Suprapubic skin (tissue), 4 donors: ENCODE measurements around the gene JMJD1C. TPM values are rescaled to one million over a fixed set of nuclear protein-coding genes. Genes with fewer than 3 reads are reported as not detected.

Experiments used
- DNase-seq, 2 donors: peaks; one replicate each; pipeline ENCODE4 v3.0.0-alpha.2; 2019; ENCODE audit warnings: low spot score in 2 of 2
- H3K27ac ChIP-seq: fragments of 200-600 bp; sonication (generic); one replicate; pipeline ENCODE4 v1.5.1; 2019
- H3K27me3 ChIP-seq: fragments of 200-600 bp; sonication (generic); one replicate; pipeline ENCODE4 v1.5.1; 2019
- H3K36me3 ChIP-seq: fragments of 200-600 bp; sonication (generic); one replicate; pipeline ENCODE4 v1.5.1; 2019
- H3K4me1 ChIP-seq: fragments of 200-600 bp; sonication (generic); one replicate; pipeline ENCODE4 v1.5.1; 2019
- H3K4me3 ChIP-seq: fragments of 200-600 bp; sonication (generic); one replicate; pipeline ENCODE4 v1.5.1; 2019; ENCODE audit warnings: mild to moderate bottlenecking
- H3K9me3 ChIP-seq: fragments of 200-600 bp; sonication (generic); one replicate; pipeline ENCODE4 v1.5.1; 2019
- EP300 ChIP-seq: sonication (generic); formaldehyde crosslinking; IDR thresholded peaks from one replicate; pipeline ENCODE4 v1.6.1; 2017; ENCODE audit warnings: antibody characterized with exemption
- POLR2A ChIP-seq, 2 donors: fragments of 450-650 bp; IDR thresholded peaks; one replicate each; pipeline ENCODE4 v1.6.1; 2017; ENCODE audit warnings: antibody characterized with exemption in 2 of 2, mild to moderate bottlenecking in 2 of 2, moderate library complexity in 2 of 2
- POLR2AphosphoS5 ChIP-seq, 3 donors: sonication (generic); formaldehyde crosslinking; IDR thresholded peaks; one replicate each; pipeline ENCODE4 v1.6.1; 2017; ENCODE audit warnings: antibody characterized with exemption in 3 of 3
- WGBS: methylation state at CpG from one replicate; pipeline ENCODE4 v1.1.5; 2018; 5-methylcytosine and 5-hydroxymethylcytosine counted together
- total RNA-seq, 4 donors: library from RNA; depleted of rRNA; stranded (reverse); fragments of >200 nt; gene quantifications; one replicate each; pipeline ENCODE4 v1.1.0, GENCODE V29; 2016
- TF ChIP-seq, protein P1 (sequence below), 2 donors: fragments of 200-600 bp in 1 of 2; fragments of 450-650 bp in 1 of 2; sonication (generic) in 1 of 2; IDR thresholded peaks; one replicate each; pipeline ENCODE4 v1.5.1; 2016 to 2019; ENCODE audit warnings: antibody characterized with exemption in 2 of 2, mild to moderate bottlenecking in 1 of 2, moderate library complexity in 1 of 2

JMJD1C gene
- total RNA-seq, 4 donors from 2014 or later, result 78.6 to 127 (median 97.5) TPM

GRCh38 chr10:63140077-63140476, 325.7 kb downstream of the JMJD1C start:
- no peaks in the 10 kb centered on the region for H3K9me3 ChIP-seq
- no peak overlapping the region for H3K27ac ChIP-seq
- peaks cover 6% of the 10 kb centered on the region for H3K36me3 ChIP-seq
- H3K4me3 ChIP-seq, result no peak overlapping the region
- peaks cover 22% of the 10 kb centered on the region for H3K4me1 ChIP-seq
- TF ChIP-seq, protein P1, sequence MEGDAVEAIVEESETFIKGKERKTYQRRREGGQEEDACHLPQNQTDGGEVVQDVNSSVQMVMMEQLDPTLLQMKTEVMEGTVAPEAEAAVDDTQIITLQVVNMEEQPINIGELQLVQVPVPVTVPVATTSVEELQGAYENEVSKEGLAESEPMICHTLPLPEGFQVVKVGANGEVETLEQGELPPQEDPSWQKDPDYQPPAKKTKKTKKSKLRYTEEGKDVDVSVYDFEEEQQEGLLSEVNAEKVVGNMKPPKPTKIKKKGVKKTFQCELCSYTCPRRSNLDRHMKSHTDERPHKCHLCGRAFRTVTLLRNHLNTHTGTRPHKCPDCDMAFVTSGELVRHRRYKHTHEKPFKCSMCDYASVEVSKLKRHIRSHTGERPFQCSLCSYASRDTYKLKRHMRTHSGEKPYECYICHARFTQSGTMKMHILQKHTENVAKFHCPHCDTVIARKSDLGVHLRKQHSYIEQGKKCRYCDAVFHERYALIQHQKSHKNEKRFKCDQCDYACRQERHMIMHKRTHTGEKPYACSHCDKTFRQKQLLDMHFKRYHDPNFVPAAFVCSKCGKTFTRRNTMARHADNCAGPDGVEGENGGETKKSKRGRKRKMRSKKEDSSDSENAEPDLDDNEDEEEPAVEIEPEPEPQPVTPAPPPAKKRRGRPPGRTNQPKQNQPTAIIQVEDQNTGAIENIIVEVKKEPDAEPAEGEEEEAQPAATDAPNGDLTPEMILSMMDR (IDR thresholded peaks at IDR 0.05), result no peak
- no peak for TF ChIP-seq POLR2AphosphoS5 (IDR thresholded peaks at IDR 0.05)
- no peak for TF ChIP-seq EP300
- WGBS, result 88% methylated on average over 3 of the region's 3 CpGs
- DNase-seq, result no peak
- H3K27me3 ChIP-seq, result no peaks in the 10 kb centered on the region

DNA sequence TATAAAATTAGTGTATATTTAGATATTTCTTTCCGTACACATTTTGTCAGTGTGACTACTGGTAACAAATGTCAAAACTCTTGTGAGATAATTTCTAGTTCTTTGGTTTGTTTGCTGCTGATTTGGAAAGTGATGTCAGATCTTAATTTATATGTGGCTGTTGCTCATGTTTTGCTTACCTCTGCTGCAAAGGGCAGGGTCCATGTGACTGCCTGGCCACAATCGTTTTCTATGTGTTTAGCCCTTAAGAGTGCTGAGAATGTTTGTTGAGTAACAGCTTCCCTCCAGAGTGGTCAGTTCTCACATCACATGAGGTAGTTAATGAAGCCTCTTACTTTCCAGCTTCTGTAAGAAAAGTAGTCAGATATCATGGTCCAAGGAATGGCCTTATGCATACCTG, 328.5 kb downstream of the JMJD1C start:
- no peaks in the 10 kb centered on the region for H3K9me3 ChIP-seq
- H3K36me3 ChIP-seq, result peaks cover 6% of the 10 kb centered on the region
- H3K27ac ChIP-seq, result no peak overlapping the region
- no peak for TF ChIP-seq EP300
- TF ChIP-seq POLR2AphosphoS5 (IDR thresholded peaks at IDR 0.05), result no peak
- TF ChIP-seq POLR2A (IDR thresholded peaks at IDR 0.05), result no peak
- TF ChIP-seq, protein P1 (IDR thresholded peaks at IDR 0.05), result no peak
- H3K4me1 ChIP-seq, result peaks cover 32% of the 10 kb centered on the region
- no peak overlapping the region for H3K4me3 ChIP-seq
- no peak for DNase-seq
- H3K27me3 ChIP-seq, result no peaks in the 10 kb centered on the region
- WGBS, result 78% methylated on average over 2 of the region's 2 CpGs

DNA sequence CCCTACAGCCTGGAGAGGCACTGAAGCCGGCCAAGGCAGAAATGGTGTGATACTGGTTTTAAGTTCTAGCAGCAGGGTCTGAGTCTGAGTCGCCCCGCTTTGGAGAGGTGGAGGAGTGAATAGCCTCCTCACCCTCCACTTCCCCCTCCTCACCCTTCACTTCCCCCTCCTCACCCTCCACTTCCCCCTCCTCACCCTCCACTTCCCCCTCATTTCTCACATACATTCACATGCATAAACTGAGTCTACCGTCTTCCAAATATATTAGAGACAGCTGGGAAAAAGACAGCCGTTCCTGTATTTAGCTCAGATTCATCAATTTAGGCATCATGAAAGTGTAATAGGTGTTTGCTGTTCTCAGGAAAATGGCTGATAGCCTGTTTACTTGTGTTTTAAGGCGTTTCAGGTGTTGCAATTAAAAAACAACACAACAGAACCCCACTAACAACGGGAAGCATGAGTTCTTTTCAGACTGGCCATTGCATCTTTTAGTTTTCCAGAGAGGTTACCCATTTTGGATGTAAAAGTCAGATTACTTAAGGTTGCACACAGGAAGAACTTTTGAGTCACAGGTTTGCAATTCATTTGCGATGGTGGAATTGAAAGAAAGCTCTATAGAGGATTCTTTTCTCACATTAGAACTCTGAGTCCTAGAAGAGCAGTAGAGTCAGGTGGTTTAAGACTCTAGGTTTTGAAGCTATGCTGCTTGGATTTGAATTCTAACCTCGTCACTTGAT, 331.8 kb downstream of the JMJD1C start:
- peak overlapping the region; percentile 95 for H3K27ac ChIP-seq
- H3K4me3 ChIP-seq, result peak overlapping the region; percentile 82
- H3K4me1 ChIP-seq, result peaks cover 32% of the 10 kb centered on the region
- TF ChIP-seq EP300 (no peak), POLR2AphosphoS5 (IDR thresholded peaks at IDR 0.05) (no peak), POLR2A (IDR thresholded peaks at IDR 0.05) (no peak)
- TF ChIP-seq, protein P1 (IDR thresholded peaks at IDR 0.05), result no peak
- 7% methylated on average over 9 of the region's 9 CpGs for WGBS
- peak in 1 of 2 donors; percentile 81 for DNase-seq
- H3K9me3 ChIP-seq, result no peaks in the 10 kb centered on the region
- no peaks in the 10 kb centered on the region for H3K27me3 ChIP-seq
- H3K36me3 ChIP-seq, result no peaks in the 10 kb centered on the region

DNA sequence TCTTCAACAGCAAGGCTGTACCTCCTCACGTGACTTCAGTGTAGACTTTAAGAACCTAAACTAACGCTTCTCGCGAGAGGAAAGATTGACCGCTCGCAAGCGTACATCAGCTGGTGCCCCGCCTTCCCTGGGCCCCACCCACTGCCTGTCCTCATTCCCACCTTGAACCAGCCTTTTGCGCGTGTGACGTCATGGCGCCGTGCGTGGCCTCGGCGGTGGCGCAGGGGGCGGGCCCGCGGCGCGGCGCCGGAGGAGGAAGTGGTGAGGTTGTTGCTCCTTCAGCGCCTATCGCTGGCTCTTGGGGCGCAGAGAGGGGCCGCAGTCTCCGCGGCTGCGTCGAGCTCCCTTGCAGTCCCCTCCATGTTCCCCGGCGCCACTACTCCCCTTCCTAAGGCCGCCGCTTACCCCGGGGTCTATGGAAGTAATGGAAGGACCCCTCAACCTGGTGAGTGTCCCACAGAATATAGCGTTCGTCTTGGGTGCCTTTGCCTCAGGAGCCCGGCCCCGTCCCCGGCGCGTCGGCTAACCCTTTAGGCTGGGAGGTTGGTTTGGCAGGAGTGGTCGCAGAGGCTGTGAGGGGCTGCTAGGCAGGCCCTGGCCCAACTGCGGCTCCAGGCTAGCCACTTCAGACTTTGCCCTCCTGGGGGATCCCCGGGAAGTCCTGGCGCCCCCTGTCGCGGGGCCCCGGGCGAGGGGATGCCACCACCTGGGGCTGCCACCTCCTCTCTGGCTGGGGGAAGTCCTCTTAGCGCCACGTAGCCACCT, 332.5 kb downstream of the JMJD1C start, which contains the start of gene NRBF2:
NRBF2 (plus strand) TSS at position 273 of the 765 bp plus-strand sequence; CDS start at position 416, 143 bp downstream.
- Histone ChIP-seq H3K36me3 (no peaks in the 10 kb centered on the region), H3K27ac (peak within 1 kb of the TSS; percentile 95), H3K4me3 (peak within 1 kb of the TSS; percentile 82), H3K9me3 (no peaks in the 10 kb centered on the region), H3K4me1 (peaks cover 32% of the 10 kb centered on the region), H3K27me3 (no peaks in the 10 kb centered on the region)
- DNase-seq, result peak; percentile 98
- WGBS, result 1% methylated on average over 17 of the region's 55 CpGs
- TF ChIP-seq, protein P1 (IDR thresholded peaks at IDR 0.05), result no peak
- TF ChIP-seq POLR2A (IDR thresholded peaks at IDR 0.05) (peak; percentile 40 to 96), EP300 (no peak), POLR2AphosphoS5 (IDR thresholded peaks at IDR 0.05) (peak; percentile 70 to 89 (median 77))

GRCh38 chr10:63132651-63133055, 333.1 kb downstream of the JMJD1C start:
- Histone ChIP-seq H3K4me1 (peaks cover 32% of the 10 kb centered on the region), H3K9me3 (no peaks in the 10 kb centered on the region), H3K27me3 (no peaks in the 10 kb centered on the region), H3K36me3 (no peaks in the 10 kb centered on the region), H3K4me3 (peak overlapping the region; percentile 82), H3K27ac (peak overlapping the region; percentile 95)
- TF ChIP-seq, protein P1 (IDR thresholded peaks at IDR 0.05), result no peak
- peak; percentile 22 for TF ChIP-seq EP300
- TF ChIP-seq POLR2A (IDR thresholded peaks at IDR 0.05), result no peak
- 55% methylated on average over 6 of the region's 6 CpGs for WGBS
- DNase-seq, result no peak
